Caco-2 (cell line): ENCODE measurements around the gene BHLHE41. TPM values are rescaled to one million over a fixed set of nuclear protein-coding genes. Genes with fewer than 3 reads are reported as not detected.

ENCODE experiments used
- BruUV-seq: library from RNA; stranded (reverse); fragments of 400-500 nt; replicated peaks from 2 replicates; lab custom pipeline; 2021; lab: Mats Ljungman, UMichigan
- CTCF ChIA-PET: fragments of 300-600 bp; sonication (Branson Sonifier 250); formaldehyde crosslinking; loops from one replicate; lab custom pipeline; 2022; ENCODE audit warnings: antibody characterized with exemption; lab: Charles Lee
- POLR2A ChIA-PET: fragments of 300-600 bp; sonication (Branson Sonifier 250); formaldehyde crosslinking; loops from one replicate; lab custom pipeline; 2022; ENCODE audit warnings: antibody characterized with exemption; lab: Charles Lee
- DNase-seq, 2 experiments: peaks; one replicate each; pipeline versions ENCODE4 v3.0.0 to v3.0.0-alpha.2; 2020 to 2022
- H3K27me3 ChIP-seq: replicated peaks from 2 replicates; pipeline ENCODE4 v1.6.0; 2011; ENCODE audit warnings: low read length; ENCODE audit not compliant: control insufficient read depth, insufficient read depth
- H3K36me3 ChIP-seq: 2 replicates; pipeline ENCODE4 v1.5.1; 2011; ENCODE audit warnings: low read length; ENCODE audit not compliant: control insufficient read depth, insufficient read depth
- H3K4me1 ChIP-seq: fragments of 250-450 bp; sonication (Bioruptor Pico); 2 replicates; pipeline ENCODE4 v1.5.1; 2020; ENCODE audit warnings: mild to moderate bottlenecking
- H3K4me3 ChIP-seq: 2 replicates; pipeline ENCODE4 v1.5.1; 2011; ENCODE audit warnings: low read depth, mild to moderate bottlenecking, control low read depth, low read length
- H3K9me3 ChIP-seq: fragments of 250-450 bp; sonication (Bioruptor Pico); 2 replicates; pipeline ENCODE4 v1.5.1; 2020; ENCODE audit warnings: mild to moderate bottlenecking, moderate library complexity
- H3K27ac Mint-ChIP-seq: one replicate; pipeline ENCODE4 v1.8.0; 2022; ENCODE audit warnings: mixed read lengths; ENCODE audit not compliant: unreplicated experiment
- H3K27me3 Mint-ChIP-seq: one replicate; pipeline ENCODE4 v1.8.0; 2022; ENCODE audit warnings: mixed read lengths; ENCODE audit not compliant: insufficient read depth, unreplicated experiment
- H3K36me3 Mint-ChIP-seq: one replicate; pipeline ENCODE4 v1.8.0; 2022; ENCODE audit warnings: mild to moderate bottlenecking, mixed read lengths; ENCODE audit not compliant: insufficient read depth, unreplicated experiment
- H3K4me1 Mint-ChIP-seq: one replicate; pipeline ENCODE4 v1.8.0; 2022; ENCODE audit warnings: low read depth, mixed read lengths; ENCODE audit not compliant: unreplicated experiment
- H3K4me3 Mint-ChIP-seq: one replicate; pipeline ENCODE4 v1.8.0; 2022; ENCODE audit warnings: mild to moderate bottlenecking, moderate library complexity, mixed read lengths; ENCODE audit not compliant: unreplicated experiment
- H3K9me3 Mint-ChIP-seq: one replicate; pipeline ENCODE4 v1.8.0; 2022; ENCODE audit warnings: mixed read lengths; ENCODE audit not compliant: unreplicated experiment
- intact Hi-C: fragments of 100-400 bp; cut with micrococcal nuclease; formaldehyde crosslinking; loops from one replicate; pipeline ENCODE4 v1.10.0; 2022; ENCODE audit not compliant: unreplicated experiment
- total RNA-seq: library from RNA; stranded (reverse); gene quantifications from 2 replicates; pipeline ENCODE4 v1.2.3, GENCODE V29; 2022
- TF ChIP-seq, protein P1 (sequence below), 2 experiments: fragments of 200-600 bp in 1 of 2; IDR thresholded peaks; 1 replicate in 1 of 2; 2 replicates in 1 of 2; pipeline versions ENCODE4 v1.5.1 to v1.8.0; 2011 to 2022; ENCODE audit warnings: antibody characterized with exemption in 1 of 2, control low read depth in 1 of 2, inconsistent platforms in 1 of 2, low read depth in 1 of 2, low read length in 1 of 2, mild to moderate bottlenecking in 1 of 2, moderate library complexity in 1 of 2; ENCODE audit not compliant: insufficient read depth in 1 of 2, severe bottlenecking in 1 of 2, unreplicated experiment in 1 of 2

Gene BHLHE41
- total RNA-seq, 1 experiment from 2014 or later: 3.2 TPM

DNA sequence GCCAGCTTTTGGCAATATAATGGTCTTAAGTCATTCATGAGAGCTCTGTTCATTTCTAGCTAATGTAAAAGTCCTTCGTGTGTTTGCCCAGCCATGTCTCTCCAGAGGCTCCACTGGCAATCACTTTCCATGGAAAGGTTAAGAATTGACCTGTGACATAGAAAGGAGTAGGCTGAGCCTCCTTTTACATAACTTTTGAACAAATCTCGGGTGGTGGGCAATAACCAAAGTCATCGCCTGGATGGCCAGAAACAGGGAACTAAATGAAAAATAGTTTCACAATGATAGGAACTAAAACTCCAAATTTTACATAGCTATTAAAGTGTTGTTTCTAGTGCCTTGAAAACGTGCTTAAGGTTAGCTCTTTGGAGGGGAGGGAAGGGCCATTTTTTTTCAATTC, 6.5 kb downstream of the BHLHE41 start:
- Histone ChIP-seq H3K36me3 (no peaks in the 10 kb centered on the region), H3K4me1 (peaks cover 22% of the 10 kb centered on the region), H3K4me3 (no peak overlapping the region), H3K27me3 (peaks cover 8% of the 10 kb centered on the region), H3K9me3 (no peaks in the 10 kb centered on the region)
- Mint-ChIP-seq H3K4me1 (peaks cover 17% of the 10 kb centered on the region), H3K9me3 (no peaks in the 10 kb centered on the region), H3K27me3 (peaks cover 16% of the 10 kb centered on the region), H3K36me3 (peaks cover 13% of the 10 kb centered on the region), H3K4me3 (no peak overlapping the region), H3K27ac (no peak overlapping the region)
- DNase-seq: no peak
- CTCF ChIA-PET: interaction anchor here (1.9 kb wide), 1 partner anchor 583 kb away, joined by 17 read pairs; no protein-coding TSS in a partner anchor
- no TSS peak for BruUV-seq
- POLR2A ChIA-PET: no interaction called here
- TF ChIP-seq, protein P1, sequence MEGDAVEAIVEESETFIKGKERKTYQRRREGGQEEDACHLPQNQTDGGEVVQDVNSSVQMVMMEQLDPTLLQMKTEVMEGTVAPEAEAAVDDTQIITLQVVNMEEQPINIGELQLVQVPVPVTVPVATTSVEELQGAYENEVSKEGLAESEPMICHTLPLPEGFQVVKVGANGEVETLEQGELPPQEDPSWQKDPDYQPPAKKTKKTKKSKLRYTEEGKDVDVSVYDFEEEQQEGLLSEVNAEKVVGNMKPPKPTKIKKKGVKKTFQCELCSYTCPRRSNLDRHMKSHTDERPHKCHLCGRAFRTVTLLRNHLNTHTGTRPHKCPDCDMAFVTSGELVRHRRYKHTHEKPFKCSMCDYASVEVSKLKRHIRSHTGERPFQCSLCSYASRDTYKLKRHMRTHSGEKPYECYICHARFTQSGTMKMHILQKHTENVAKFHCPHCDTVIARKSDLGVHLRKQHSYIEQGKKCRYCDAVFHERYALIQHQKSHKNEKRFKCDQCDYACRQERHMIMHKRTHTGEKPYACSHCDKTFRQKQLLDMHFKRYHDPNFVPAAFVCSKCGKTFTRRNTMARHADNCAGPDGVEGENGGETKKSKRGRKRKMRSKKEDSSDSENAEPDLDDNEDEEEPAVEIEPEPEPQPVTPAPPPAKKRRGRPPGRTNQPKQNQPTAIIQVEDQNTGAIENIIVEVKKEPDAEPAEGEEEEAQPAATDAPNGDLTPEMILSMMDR (IDR thresholded peaks at IDR 0.05; ENCODE audit: insufficient read depth in 1 of 2, low read depth in 1 of 2, low read length in 1 of 2, severe bottlenecking in 1 of 2, unreplicated experiment in 1 of 2): no peak
- intact Hi-C loops: loop anchor here (10.0 kb wide), 1 partner anchor 716 kb away; the partner anchor contains the start of gene ITPR2

DNA sequence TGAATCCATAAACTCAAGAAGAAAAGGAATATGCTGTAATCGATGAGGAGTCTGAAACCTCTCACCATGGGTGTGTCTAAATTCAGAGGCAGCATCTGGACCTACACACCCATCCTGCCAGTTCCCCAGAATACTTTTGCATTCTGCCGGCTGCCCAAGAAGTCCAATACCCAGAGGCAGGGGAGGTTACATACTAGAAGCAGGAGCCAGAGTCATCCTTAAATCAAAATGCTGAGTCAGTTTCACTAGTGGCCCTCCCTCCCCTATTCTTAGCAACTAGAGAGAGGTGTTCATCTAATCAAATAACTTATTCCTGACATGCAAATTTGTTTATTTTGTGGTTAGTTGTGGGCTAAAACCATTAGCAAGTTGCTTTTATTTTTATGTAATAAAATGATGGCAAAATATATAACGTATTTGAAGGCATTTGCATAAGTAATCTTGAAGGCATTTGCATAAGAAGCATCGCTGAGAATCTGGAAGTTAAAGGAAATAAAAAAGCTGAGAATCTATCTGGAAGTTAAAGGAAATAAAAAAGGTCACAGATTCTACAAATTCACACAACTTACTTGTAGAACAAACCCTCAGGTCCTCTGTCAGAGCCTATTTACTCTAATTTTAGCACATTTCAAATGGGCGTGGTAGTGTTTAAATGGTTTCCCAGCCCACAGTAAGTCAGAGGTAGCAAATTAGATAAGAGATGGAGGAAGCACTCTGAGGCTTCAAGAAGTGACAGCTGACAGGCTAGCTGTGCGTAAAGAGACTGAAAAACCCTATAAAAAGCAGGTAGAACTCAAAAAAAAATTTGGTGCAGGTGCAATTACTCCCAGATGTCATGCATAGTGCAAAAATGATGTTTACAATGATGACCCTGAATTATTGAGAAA, 7.8 kb downstream of the BHLHE41 start:
- BruUV-seq: no TSS peak
- DNase-seq: no peak
- ChIA-PET CTCF (no interaction called here), POLR2A (interaction anchor here (0.6 kb wide), 1 partner anchor 273 kb away, joined by 4 read pairs; no protein-coding TSS in a partner anchor)
- Histone ChIP-seq H3K4me3 (no peak overlapping the region), H3K4me1 (peaks cover 28% of the 10 kb centered on the region), H3K9me3 (no peaks in the 10 kb centered on the region), H3K36me3 (no peaks in the 10 kb centered on the region), H3K27me3 (peaks cover 5% of the 10 kb centered on the region)
- Mint-ChIP-seq H3K27me3 (peaks cover 10% of the 10 kb centered on the region), H3K9me3 (no peaks in the 10 kb centered on the region), H3K36me3 (peaks cover 13% of the 10 kb centered on the region), H3K4me1 (peaks cover 24% of the 10 kb centered on the region), H3K27ac (no peak overlapping the region), H3K4me3 (no peak overlapping the region)
- TF ChIP-seq, protein P1 (IDR thresholded peaks at IDR 0.05; ENCODE audit: insufficient read depth in 1 of 2, low read depth in 1 of 2, low read length in 1 of 2, severe bottlenecking in 1 of 2, unreplicated experiment in 1 of 2): no peak
- intact Hi-C loops: loop anchor here (10.0 kb wide), 1 partner anchor 718 kb away; the partner anchor contains the start of gene ITPR2

DNA sequence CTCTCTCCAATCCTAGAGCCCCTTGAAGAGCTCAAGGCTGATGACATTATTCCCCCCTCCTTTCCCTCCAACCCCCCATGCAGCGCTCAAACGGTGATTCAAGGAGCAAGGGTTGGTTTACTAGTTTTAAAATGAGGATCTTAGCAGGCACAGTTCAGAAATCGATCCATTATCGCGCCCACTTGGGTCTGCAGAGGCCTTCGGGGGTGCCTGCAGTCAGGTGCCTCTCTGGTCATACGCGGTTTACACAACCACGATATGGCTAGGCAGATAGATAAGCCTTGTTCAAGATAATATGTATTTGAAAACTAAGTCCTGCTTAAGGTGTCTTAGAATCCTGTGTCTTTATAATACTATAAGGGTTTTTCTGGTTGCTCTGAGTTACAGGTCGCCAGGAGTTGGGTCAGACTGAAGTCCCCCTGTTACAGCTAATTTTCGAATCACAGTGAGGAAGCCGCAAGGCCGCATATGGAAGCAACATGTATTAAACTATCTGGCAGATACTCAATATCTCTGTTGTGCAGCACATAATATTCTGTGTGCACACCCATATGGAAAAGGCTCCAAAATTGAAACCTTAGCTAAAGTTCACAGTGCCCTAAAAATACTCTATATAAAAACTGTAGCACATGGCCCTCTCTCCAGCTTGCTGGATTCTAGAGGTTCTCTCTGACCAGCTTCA, 10.0 kb downstream of the BHLHE41 start:
- POLR2A ChIA-PET: interaction anchor here (0.5 to 2.1 kb wide), 4 partner anchors 10 to 32 kb away, joined by 3 to 8 read pairs (median 4); partner anchors contain the start of gene BHLHE41
- Histone ChIP-seq H3K36me3 (no peaks in the 10 kb centered on the region), H3K27me3 (no peaks in the 10 kb centered on the region), H3K4me3 (peak overlapping the region; percentile 77), H3K4me1 (peaks cover 23% of the 10 kb centered on the region), H3K9me3 (no peaks in the 10 kb centered on the region)
- Mint-ChIP-seq H3K4me1 (peaks cover 24% of the 10 kb centered on the region), H3K9me3 (no peaks in the 10 kb centered on the region), H3K27me3 (peaks cover 2% of the 10 kb centered on the region), H3K4me3 (peak overlapping the region; percentile 78), H3K36me3 (peaks cover 13% of the 10 kb centered on the region), H3K27ac (peak overlapping the region; percentile 90)
- DNase-seq: no peak
- intact Hi-C loops: loop anchor here (1.0 to 10.0 kb wide), 8 partner anchors 11 to 720 kb away; partner anchors contain the start of gene ITPR2
- CTCF ChIA-PET: interaction anchor here (0.5 to 1.3 kb wide), 7 partner anchors 9 to 1980 kb away, joined by 3 to 12 read pairs (median 3); partner anchors contain the start of gene BHLHE41
- TF ChIP-seq, protein P1 (IDR thresholded peaks at IDR 0.05; ENCODE audit: insufficient read depth in 1 of 2, low read depth in 1 of 2, low read length in 1 of 2, severe bottlenecking in 1 of 2, unreplicated experiment in 1 of 2): no peak
- BruUV-seq: TSS peak; percentile 92
